ENCODE measurements around the gene ELAVL4. TPM values are rescaled to one million over a fixed set of nuclear protein-coding genes. Genes with fewer than 3 reads are reported as not detected.

The ELAVL4 gene
- total RNA-seq, 1 donor from 2014 or later, result 2.5 TPM

- no peak for DNase-seq (ENCODE audit: extremely low spot score, unreplicated experiment)
- no peak overlapping the region for H3K27ac Mint-ChIP-seq
- TF ChIP-seq CTCF (conservative IDR thresholded peaks at IDR 0.05), result no peak
- H3K27me3 Mint-ChIP-seq, result peaks cover 3% of the 10 kb centered on the region
- no peaks in the 10 kb centered on the region for H3K9me3 Mint-ChIP-seq
- H3K4me3 Mint-ChIP-seq, result no peak overlapping the region
- no peaks in the 10 kb centered on the region for H3K4me1 Mint-ChIP-seq (ENCODE audit: unreplicated experiment)
- H3K36me3 Mint-ChIP-seq, result no peaks in the 10 kb centered on the region
Observed at GRCh38 chr1:50080904-50081586, 27.7 kb upstream of the ELAVL4 start.

- no peak for DNase-seq (ENCODE audit: extremely low spot score, unreplicated experiment)
- Mint-ChIP-seq H3K9me3 (no peaks in the 10 kb centered on the region), H3K4me1 (ENCODE audit: unreplicated experiment) (no peaks in the 10 kb centered on the region), H3K36me3 (no peaks in the 10 kb centered on the region), H3K27me3 (peaks cover 3% of the 10 kb centered on the region), H3K27ac (no peak overlapping the region), H3K4me3 (no peak overlapping the region)
- TF ChIP-seq CTCF (conservative IDR thresholded peaks at IDR 0.05), result no peak
Observed at GRCh38 chr1:50084389-50084788, 24.3 kb upstream of the ELAVL4 start.

GRCh38 chr1:50091068-50091467 lies 17.7 kb upstream of the ELAVL4 start:
- H3K27ac Mint-ChIP-seq, result no peak overlapping the region
- no peak for TF ChIP-seq CTCF (conservative IDR thresholded peaks at IDR 0.05)
- no peak for DNase-seq (ENCODE audit: extremely low spot score, unreplicated experiment)
- no peaks in the 10 kb centered on the region for H3K27me3 Mint-ChIP-seq
- no peak overlapping the region for H3K4me3 Mint-ChIP-seq
- H3K36me3 Mint-ChIP-seq, result no peaks in the 10 kb centered on the region
- H3K4me1 Mint-ChIP-seq (ENCODE audit: unreplicated experiment), result no peaks in the 10 kb centered on the region
- no peaks in the 10 kb centered on the region for H3K9me3 Mint-ChIP-seq

- no peak for TF ChIP-seq CTCF (conservative IDR thresholded peaks at IDR 0.05)
- H3K4me3 Mint-ChIP-seq, result no peak overlapping the region
- H3K27me3 Mint-ChIP-seq, result no peaks in the 10 kb centered on the region
- no peaks in the 10 kb centered on the region for H3K9me3 Mint-ChIP-seq
- DNase-seq (ENCODE audit: extremely low spot score, unreplicated experiment), result no peak
- H3K27ac Mint-ChIP-seq, result no peak overlapping the region
- H3K36me3 Mint-ChIP-seq, result no peaks in the 10 kb centered on the region
- H3K4me1 Mint-ChIP-seq (ENCODE audit: unreplicated experiment), result no peaks in the 10 kb centered on the region
Observed at GRCh38 chr1:50095716-50096115, 13.0 kb upstream of the ELAVL4 start.

GRCh38 chr1:50097021-50097679 lies 11.6 kb upstream of the ELAVL4 start:
- Mint-ChIP-seq H3K4me3 (no peak overlapping the region), H3K27ac (no peak overlapping the region), H3K9me3 (no peaks in the 10 kb centered on the region), H3K36me3 (no peaks in the 10 kb centered on the region), H3K27me3 (no peaks in the 10 kb centered on the region), H3K4me1 (ENCODE audit: unreplicated experiment) (no peaks in the 10 kb centered on the region)
- no peak for TF ChIP-seq CTCF (conservative IDR thresholded peaks at IDR 0.05)
- DNase-seq (ENCODE audit: extremely low spot score, unreplicated experiment), result no peak

Data from type B pancreatic cell (in vitro differentiated cells).